Measurements from ENCODE around the gene PIK3C3.

The PIK3C3 gene

DNA sequence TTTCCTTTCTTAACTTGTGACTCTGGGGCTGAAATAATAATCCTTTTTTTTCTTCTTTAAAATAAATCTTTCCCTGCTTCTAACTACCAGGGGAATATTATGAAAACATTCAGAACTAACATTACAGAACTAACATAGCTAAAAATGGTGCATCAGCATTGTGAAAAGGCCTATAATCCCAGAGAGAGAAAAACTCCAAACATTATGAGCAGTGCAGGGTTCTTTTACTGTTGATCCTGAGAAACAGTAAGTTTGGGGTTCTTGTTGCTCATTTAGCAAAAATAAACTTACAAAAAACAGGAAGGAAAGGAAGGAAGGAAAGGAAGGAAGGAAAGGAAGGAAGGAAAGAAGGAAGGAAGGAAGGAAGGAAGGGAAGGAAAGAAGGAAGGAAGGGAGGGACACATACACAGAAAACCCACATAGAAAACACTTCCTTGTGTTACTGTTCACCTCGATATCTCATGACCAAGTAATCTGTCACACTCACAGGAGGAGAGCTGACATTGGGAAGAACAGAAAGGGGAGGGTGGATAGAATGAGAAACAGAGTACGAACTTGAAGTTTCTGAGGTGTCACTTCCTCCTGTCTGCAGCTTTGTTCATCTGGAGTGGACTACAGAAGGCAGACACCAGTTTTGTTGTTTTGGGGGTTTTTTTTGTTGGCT, 18.4 kb upstream of the PIK3C3 start:
- no peak overlapping the region for H3K23ac ChIP-seq (ENCODE audit: low read length in 2 of 2)
- no peak overlapping the region for H2BK15ac ChIP-seq (ENCODE audit: low read depth, poor library complexity, severe bottlenecking)
- H3K36me3 ChIP-seq (ENCODE audit: control insufficient read depth in 1 of 2, insufficient read depth in 2 of 2, low read depth in 1 of 2, low read length in 2 of 2), result no peaks in the 10 kb centered on the region
- no peak overlapping the region for H2BK12ac ChIP-seq (ENCODE audit: low read length in 2 of 2)
- peak overlapping the region; percentile 38 for H3K9ac ChIP-seq (ENCODE audit: low read length)
- H2BK120ac ChIP-seq (ENCODE audit: low read depth, low read length), result peak overlapping the region; percentile 8
- WGBS, result 43% methylated on average over 1 of the region's 2 CpGs
- H3K18ac ChIP-seq (ENCODE audit: low read depth in 1 of 2, low read length in 2 of 2), result peak overlapping the region in 1 of 2 experiments; percentile 62
- DNase-seq, result peak; percentile 23
- H3K9me3 ChIP-seq (ENCODE audit: control insufficient read depth, low read length), result no peaks in the 10 kb centered on the region
- H3K14ac ChIP-seq (ENCODE audit: low read length in 2 of 2), result no peak overlapping the region
- peak overlapping the region; percentile 82 for H2AFZ ChIP-seq (ENCODE audit: low read depth, low read length)
- H3K79me1 ChIP-seq (replicated peaks; ENCODE audit: low read length, poor library complexity, severe bottlenecking), result no peaks in the 10 kb centered on the region
- H4K8ac ChIP-seq (ENCODE audit: low read length), result peak overlapping the region; percentile 54
- H3K27ac ChIP-seq (ENCODE audit: low read length, poor library complexity, severe bottlenecking), result peak overlapping the region; percentile 54
- no peak overlapping the region for H3K4me2 ChIP-seq (ENCODE audit: low read length, poor library complexity, severe bottlenecking)
- no peaks in the 10 kb centered on the region for H3K27me3 ChIP-seq (ENCODE audit: control insufficient read depth in 1 of 2, insufficient read depth in 1 of 2, low read length in 2 of 2)
- no peak overlapping the region for H2BK5ac ChIP-seq (ENCODE audit: low read depth, low read length, poor library complexity, severe bottlenecking)
- peaks cover 4% of the 10 kb centered on the region for H3K4me1 ChIP-seq (ENCODE audit: control insufficient read depth, insufficient read depth, low read depth, low read length)
- H4K91ac ChIP-seq (ENCODE audit: low read length), result no peak overlapping the region
- H3K4ac ChIP-seq (ENCODE audit: low read depth in 1 of 2, low read length in 2 of 2), result no peak overlapping the region
- no peak overlapping the region for H2AK5ac ChIP-seq (ENCODE audit: low read length, severe bottlenecking)
- H3K4me3 ChIP-seq (ENCODE audit: insufficient read depth in 1 of 2, low read depth in 1 of 2, low read length in 2 of 2), result no peak overlapping the region

DNA sequence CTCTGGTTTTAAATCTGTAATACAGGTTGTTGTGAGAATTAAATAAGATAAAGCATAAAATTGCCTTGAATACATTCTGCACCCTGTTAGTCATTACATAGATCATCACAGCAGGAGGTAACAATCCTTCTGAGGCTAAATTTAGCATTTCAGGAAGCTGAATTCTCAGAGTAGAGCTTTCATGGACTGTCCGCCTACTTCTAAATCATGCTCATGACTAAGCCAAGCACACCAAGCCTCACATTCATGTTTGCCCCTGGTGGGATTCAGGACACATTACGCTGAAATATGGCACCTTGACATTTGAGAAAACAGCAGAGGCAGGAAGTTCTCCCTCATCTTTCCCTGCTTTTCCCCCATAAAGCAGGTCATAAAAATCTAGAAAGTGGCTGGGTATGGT, 16.6 kb upstream of the PIK3C3 start:
- 16% methylated on average over 2 of the region's 2 CpGs for WGBS
- no peak overlapping the region for H2BK15ac ChIP-seq (ENCODE audit: low read depth, poor library complexity, severe bottlenecking)
- peak overlapping the region in 1 of 2 experiments; percentile 52 for H3K18ac ChIP-seq (ENCODE audit: low read depth in 1 of 2, low read length in 2 of 2)
- H3K4ac ChIP-seq (ENCODE audit: low read depth in 1 of 2, low read length in 2 of 2), result no peak overlapping the region
- H3K4me1 ChIP-seq (ENCODE audit: control insufficient read depth, insufficient read depth, low read depth, low read length), result peaks cover 4% of the 10 kb centered on the region
- H3K4me2 ChIP-seq (ENCODE audit: low read length, poor library complexity, severe bottlenecking), result no peak overlapping the region
- H2BK5ac ChIP-seq (ENCODE audit: low read depth, low read length, poor library complexity, severe bottlenecking), result peak overlapping the region; percentile 52
- no peak overlapping the region for H3K4me3 ChIP-seq (ENCODE audit: insufficient read depth in 1 of 2, low read depth in 1 of 2, low read length in 2 of 2)
- no peak overlapping the region for H3K14ac ChIP-seq (ENCODE audit: low read length in 2 of 2)
- DNase-seq, result peak; percentile 92
- no peaks in the 10 kb centered on the region for H3K27me3 ChIP-seq (ENCODE audit: control insufficient read depth in 1 of 2, insufficient read depth in 1 of 2, low read length in 2 of 2)
- peak overlapping the region; percentile 46 for H3K27ac ChIP-seq (ENCODE audit: low read length, poor library complexity, severe bottlenecking)
- H2AK5ac ChIP-seq (ENCODE audit: low read length, severe bottlenecking), result peak overlapping the region; percentile 90
- H3K23ac ChIP-seq (ENCODE audit: low read length in 2 of 2), result no peak overlapping the region
- peak overlapping the region; percentile 1 for H2BK120ac ChIP-seq (ENCODE audit: low read depth, low read length)
- no peak overlapping the region for H2AFZ ChIP-seq (ENCODE audit: low read depth, low read length)
- H3K79me1 ChIP-seq (replicated peaks; ENCODE audit: low read length, poor library complexity, severe bottlenecking), result no peaks in the 10 kb centered on the region
- no peaks in the 10 kb centered on the region for H3K36me3 ChIP-seq (ENCODE audit: control insufficient read depth in 1 of 2, insufficient read depth in 2 of 2, low read depth in 1 of 2, low read length in 2 of 2)
- no peak overlapping the region for H4K8ac ChIP-seq (ENCODE audit: low read length)
- H3K9ac ChIP-seq (ENCODE audit: low read length), result no peak overlapping the region
- peak overlapping the region in 1 of 2 experiments; percentile 3 for H2BK12ac ChIP-seq (ENCODE audit: low read length in 2 of 2)
- H3K9me3 ChIP-seq (ENCODE audit: control insufficient read depth, low read length), result no peaks in the 10 kb centered on the region
- H4K91ac ChIP-seq (ENCODE audit: low read length), result no peak overlapping the region

DNA sequence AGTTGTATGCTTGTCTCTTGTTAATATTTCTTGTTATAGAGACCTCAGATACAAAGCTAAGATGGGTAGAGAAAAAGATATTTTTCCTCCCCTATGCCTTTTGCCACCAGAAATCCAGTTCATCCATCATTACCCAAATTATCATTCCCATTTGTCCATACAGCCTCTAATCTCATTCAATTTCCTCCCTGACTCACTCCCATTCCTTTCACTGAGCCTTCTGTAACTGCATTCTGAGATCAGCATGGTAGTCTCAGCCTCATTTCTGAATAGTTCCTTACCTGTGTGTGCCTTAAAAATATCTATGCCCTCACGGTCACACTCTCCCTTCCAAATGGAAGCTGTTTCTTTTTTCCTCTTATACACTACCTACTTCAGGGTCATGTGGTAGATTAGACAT, 15.7 kb upstream of the PIK3C3 start:
- H2AK5ac ChIP-seq (ENCODE audit: low read length, severe bottlenecking), result peak overlapping the region; percentile 64
- no peak overlapping the region for H3K9ac ChIP-seq (ENCODE audit: low read length)
- no peak overlapping the region for H3K4ac ChIP-seq (ENCODE audit: low read depth in 1 of 2, low read length in 2 of 2)
- H3K18ac ChIP-seq (ENCODE audit: low read depth in 1 of 2, low read length in 2 of 2), result no peak overlapping the region
- H3K4me1 ChIP-seq (ENCODE audit: control insufficient read depth, insufficient read depth, low read depth, low read length), result peaks cover 4% of the 10 kb centered on the region
- H3K27ac ChIP-seq (ENCODE audit: low read length, poor library complexity, severe bottlenecking), result peak overlapping the region; percentile 98
- H3K9me3 ChIP-seq (ENCODE audit: control insufficient read depth, low read length), result no peaks in the 10 kb centered on the region
- no peak overlapping the region for H4K8ac ChIP-seq (ENCODE audit: low read length)
- no peak overlapping the region for H3K14ac ChIP-seq (ENCODE audit: low read length in 2 of 2)
- no peak overlapping the region for H2BK120ac ChIP-seq (ENCODE audit: low read depth, low read length)
- H4K91ac ChIP-seq (ENCODE audit: low read length), result no peak overlapping the region
- DNase-seq, result no peak
- H3K27me3 ChIP-seq (ENCODE audit: control insufficient read depth in 1 of 2, insufficient read depth in 1 of 2, low read length in 2 of 2), result no peaks in the 10 kb centered on the region
- no peak overlapping the region for H3K4me2 ChIP-seq (ENCODE audit: low read length, poor library complexity, severe bottlenecking)
- no peak overlapping the region for H3K4me3 ChIP-seq (ENCODE audit: insufficient read depth in 1 of 2, low read depth in 1 of 2, low read length in 2 of 2)
- no peak overlapping the region for H2BK15ac ChIP-seq (ENCODE audit: low read depth, poor library complexity, severe bottlenecking)
- H3K79me1 ChIP-seq (replicated peaks; ENCODE audit: low read length, poor library complexity, severe bottlenecking), result no peaks in the 10 kb centered on the region
- H2BK12ac ChIP-seq (ENCODE audit: low read length in 2 of 2), result peak overlapping the region in 1 of 2 experiments; percentile 60
- no peak overlapping the region for H3K23ac ChIP-seq (ENCODE audit: low read length in 2 of 2)
- H3K36me3 ChIP-seq (ENCODE audit: control insufficient read depth in 1 of 2, insufficient read depth in 2 of 2, low read depth in 1 of 2, low read length in 2 of 2), result no peaks in the 10 kb centered on the region
- no peak overlapping the region for H2BK5ac ChIP-seq (ENCODE audit: low read depth, low read length, poor library complexity, severe bottlenecking)
- no peak overlapping the region for H2AFZ ChIP-seq (ENCODE audit: low read depth, low read length)
- 96% methylated on average over 1 of the region's 1 CpG for WGBS

DNA sequence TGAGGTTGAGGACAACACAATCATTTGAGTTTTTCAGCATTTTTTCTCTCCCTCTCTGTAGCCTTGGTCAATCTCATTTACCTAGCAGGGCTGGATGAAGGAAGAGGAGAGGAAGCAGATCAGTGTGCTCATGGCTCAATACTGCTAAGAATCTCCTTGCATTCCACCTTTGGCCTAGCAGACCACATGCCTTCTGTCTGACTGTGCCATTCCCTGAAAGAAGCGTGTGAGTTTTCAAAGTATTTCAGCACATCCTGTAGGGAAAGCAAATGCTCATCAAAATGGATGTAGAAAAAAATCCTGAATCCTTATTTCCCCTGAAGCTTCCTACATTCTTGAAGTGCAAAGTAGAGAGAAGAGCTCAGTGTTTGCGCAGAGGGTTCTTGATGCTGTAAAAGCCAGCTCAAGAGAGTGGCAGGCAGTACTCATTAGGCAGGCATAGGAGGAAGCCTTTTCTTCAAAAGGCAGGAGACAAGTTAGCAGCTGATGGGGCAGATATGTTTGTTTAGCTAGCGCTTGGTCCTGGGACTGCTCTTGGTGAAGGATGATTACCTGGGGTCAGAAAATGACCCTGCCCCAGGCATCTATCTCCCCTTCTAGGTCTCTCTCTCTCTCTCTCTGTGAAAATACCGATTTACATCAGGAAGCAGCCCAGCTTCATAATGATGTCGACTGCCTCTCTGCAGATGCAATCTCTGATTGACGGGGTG, 14.4 kb upstream of the PIK3C3 start:
- Histone ChIP-seq H2AFZ (ENCODE audit: low read depth, low read length) (peak overlapping the region; percentile 10), H3K14ac (ENCODE audit: low read length in 2 of 2) (no peak overlapping the region), H3K23ac (ENCODE audit: low read length in 2 of 2) (no peak overlapping the region), H4K8ac (ENCODE audit: low read length) (peak overlapping the region; percentile 70), H3K18ac (ENCODE audit: low read depth in 1 of 2, low read length in 2 of 2) (peak overlapping the region; percentile 54 to 88), H2BK120ac (ENCODE audit: low read depth, low read length) (peak overlapping the region; percentile 74), H3K9ac (ENCODE audit: low read length) (no peak overlapping the region), H3K36me3 (ENCODE audit: control insufficient read depth in 1 of 2, insufficient read depth in 2 of 2, low read depth in 1 of 2, low read length in 2 of 2) (no peaks in the 10 kb centered on the region), H2AK5ac (ENCODE audit: low read length, severe bottlenecking) (peak overlapping the region; percentile 7), H3K79me1 (replicated peaks; ENCODE audit: low read length, poor library complexity, severe bottlenecking) (no peaks in the 10 kb centered on the region), H2BK15ac (ENCODE audit: low read depth, poor library complexity, severe bottlenecking) (no peak overlapping the region), H3K9me3 (ENCODE audit: control insufficient read depth, low read length) (no peaks in the 10 kb centered on the region), H4K91ac (ENCODE audit: low read length) (peak overlapping the region; percentile 64), H3K27ac (ENCODE audit: low read length, poor library complexity, severe bottlenecking) (peak overlapping the region; percentile 98), H3K27me3 (ENCODE audit: control insufficient read depth in 1 of 2, insufficient read depth in 1 of 2, low read length in 2 of 2) (no peaks in the 10 kb centered on the region), H3K4me2 (ENCODE audit: low read length, poor library complexity, severe bottlenecking) (peak overlapping the region; percentile 26), H2BK12ac (ENCODE audit: low read length in 2 of 2) (peak overlapping the region; percentile 21 to 60), H2BK5ac (ENCODE audit: low read depth, low read length, poor library complexity, severe bottlenecking) (peak overlapping the region; percentile 93), H3K4me1 (ENCODE audit: control insufficient read depth, insufficient read depth, low read depth, low read length) (peaks cover 4% of the 10 kb centered on the region), H3K4me3 (ENCODE audit: insufficient read depth in 1 of 2, low read depth in 1 of 2, low read length in 2 of 2) (no peak overlapping the region), H3K4ac (ENCODE audit: low read depth in 1 of 2, low read length in 2 of 2) (peak overlapping the region in 1 of 2 experiments; percentile 46)
- WGBS, result 26% methylated on average over 2 of the region's 6 CpGs
- peak; percentile 92 for DNase-seq

Data from mesenchymal stem cell (in vitro differentiated cells and primary cell).